GM06990 (cell line): Measurements from ENCODE around the gene COL25A1.

Experiments
- DNase-seq: peaks from one replicate; pipeline ENCODE4 v3.0.0-alpha.2; 2011; ENCODE audit not compliant: insufficient read length; ENCODE audit errors: extremely low read depth
- H3K27me3 ChIP-seq: replicated peaks from 2 replicates; pipeline ENCODE4 v1.6.0; 2011; ENCODE audit warnings: low read length; ENCODE audit not compliant: control insufficient read depth, insufficient read depth
- H3K36me3 ChIP-seq: 2 replicates; pipeline ENCODE4 v1.5.1; 2011; ENCODE audit warnings: low read length; ENCODE audit not compliant: control insufficient read depth, insufficient read depth
- H3K4me3 ChIP-seq: replicated peaks from 2 replicates; pipeline ENCODE4 v1.5.1; 2011; ENCODE audit warnings: low read depth, mild to moderate bottlenecking, control low read depth, low read length
- TF ChIP-seq, protein P1 (sequence below): IDR thresholded peaks from 2 replicates; pipeline ENCODE4 v1.5.1; 2011; ENCODE audit warnings: low read length, control low read depth, mild to moderate bottlenecking, inconsistent platforms; ENCODE audit not compliant: insufficient read depth, poor library complexity, severe bottlenecking

The COL25A1 gene

DNA sequence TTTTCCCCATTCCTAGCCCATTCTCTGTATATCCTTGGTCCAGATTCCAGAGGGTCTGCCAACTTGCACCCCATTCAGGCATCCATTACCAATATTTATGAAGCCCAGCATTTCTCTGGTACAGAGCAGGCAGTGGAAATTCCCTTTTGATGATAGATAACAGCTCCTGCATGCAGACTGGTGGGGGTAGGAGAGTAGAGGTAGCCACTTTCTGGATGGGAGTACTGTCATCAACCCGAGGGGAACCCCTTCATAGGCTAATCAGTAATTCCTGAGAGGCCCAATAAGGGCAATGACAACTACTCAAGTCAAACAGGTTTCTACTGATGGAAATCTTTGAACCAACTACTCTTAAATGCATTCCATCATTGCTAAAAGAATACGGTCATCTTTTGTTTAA lies 63.7 kb downstream of the COL25A1 start:
- Histone ChIP-seq H3K27me3 (no peaks in the 10 kb centered on the region), H3K4me3 (no peak overlapping the region), H3K36me3 (no peaks in the 10 kb centered on the region)
- no peak for DNase-seq
- TF ChIP-seq, protein P1, sequence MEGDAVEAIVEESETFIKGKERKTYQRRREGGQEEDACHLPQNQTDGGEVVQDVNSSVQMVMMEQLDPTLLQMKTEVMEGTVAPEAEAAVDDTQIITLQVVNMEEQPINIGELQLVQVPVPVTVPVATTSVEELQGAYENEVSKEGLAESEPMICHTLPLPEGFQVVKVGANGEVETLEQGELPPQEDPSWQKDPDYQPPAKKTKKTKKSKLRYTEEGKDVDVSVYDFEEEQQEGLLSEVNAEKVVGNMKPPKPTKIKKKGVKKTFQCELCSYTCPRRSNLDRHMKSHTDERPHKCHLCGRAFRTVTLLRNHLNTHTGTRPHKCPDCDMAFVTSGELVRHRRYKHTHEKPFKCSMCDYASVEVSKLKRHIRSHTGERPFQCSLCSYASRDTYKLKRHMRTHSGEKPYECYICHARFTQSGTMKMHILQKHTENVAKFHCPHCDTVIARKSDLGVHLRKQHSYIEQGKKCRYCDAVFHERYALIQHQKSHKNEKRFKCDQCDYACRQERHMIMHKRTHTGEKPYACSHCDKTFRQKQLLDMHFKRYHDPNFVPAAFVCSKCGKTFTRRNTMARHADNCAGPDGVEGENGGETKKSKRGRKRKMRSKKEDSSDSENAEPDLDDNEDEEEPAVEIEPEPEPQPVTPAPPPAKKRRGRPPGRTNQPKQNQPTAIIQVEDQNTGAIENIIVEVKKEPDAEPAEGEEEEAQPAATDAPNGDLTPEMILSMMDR, result no peak

DNA sequence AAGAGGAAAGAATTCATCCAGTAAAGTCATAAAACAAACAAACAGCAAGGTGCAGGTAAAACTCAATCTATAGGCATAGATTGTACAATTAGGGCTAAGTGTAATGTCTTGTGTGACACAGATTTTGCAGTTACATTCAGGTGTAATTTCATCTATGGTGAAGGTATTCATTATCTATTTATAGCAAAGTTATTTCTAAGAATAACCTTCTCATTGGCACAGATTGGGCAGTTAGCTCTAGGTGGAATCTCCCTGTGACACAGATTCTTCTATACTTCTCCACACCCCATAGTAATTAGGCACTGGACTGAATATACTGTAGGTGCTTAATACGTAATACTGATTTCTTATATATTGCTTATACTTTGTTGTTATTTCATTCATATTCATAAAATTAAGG lies 66.8 kb downstream of the COL25A1 start:
- no peak for DNase-seq
- TF ChIP-seq, protein P1, result no peak
- Histone ChIP-seq H3K36me3 (no peaks in the 10 kb centered on the region), H3K4me3 (no peak overlapping the region), H3K27me3 (no peaks in the 10 kb centered on the region)

DNA sequence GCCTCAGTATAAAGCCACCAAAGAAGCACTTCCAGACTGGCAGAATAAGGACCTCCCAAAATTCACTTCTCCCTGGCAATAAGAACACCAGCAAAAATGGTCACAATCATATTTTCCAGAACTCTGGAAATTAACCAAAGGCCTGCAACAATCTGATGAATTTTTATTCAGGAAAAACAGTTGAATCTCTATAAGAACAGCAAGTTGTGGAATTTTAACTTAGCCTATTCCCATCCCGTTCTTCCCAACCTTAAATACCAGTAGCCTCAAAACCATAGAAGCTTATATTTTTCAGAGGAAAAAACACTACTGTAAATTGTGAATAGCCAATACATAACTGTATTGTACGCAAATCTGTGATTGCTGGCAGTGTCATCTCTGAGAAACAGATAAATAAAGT lies 67.9 kb downstream of the COL25A1 start:
- TF ChIP-seq, protein P1, result no peak
- no peak for DNase-seq

DNA sequence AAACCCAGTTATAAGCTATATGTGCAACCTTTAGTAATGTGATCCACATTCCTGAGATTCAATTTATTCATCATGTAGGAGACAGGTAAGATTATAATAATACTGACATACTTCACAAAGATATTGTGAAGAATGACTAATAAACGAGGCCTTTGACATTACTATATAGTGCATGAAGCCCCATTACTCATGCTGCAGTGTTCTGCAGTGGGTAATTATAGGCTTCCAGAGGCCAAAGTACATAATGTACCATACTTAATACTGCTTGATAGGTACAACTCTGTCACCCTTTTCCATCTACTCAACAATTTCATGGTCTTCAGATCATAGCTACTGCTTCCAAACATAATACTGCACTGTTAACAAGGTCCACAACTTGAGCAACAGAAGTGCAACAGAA lies 68.9 kb downstream of the COL25A1 start:
- Histone ChIP-seq H3K36me3 (no peaks in the 10 kb centered on the region), H3K4me3 (no peak overlapping the region), H3K27me3 (no peaks in the 10 kb centered on the region)
- TF ChIP-seq, protein P1, result no peak
- no peak for DNase-seq

More for the DNA sequence above, 67.9 kb downstream of the COL25A1 start:
- no peak overlapping the region for H3K4me3 ChIP-seq
- H3K36me3 ChIP-seq, result no peaks in the 10 kb centered on the region
- no peaks in the 10 kb centered on the region for H3K27me3 ChIP-seq

DNA sequence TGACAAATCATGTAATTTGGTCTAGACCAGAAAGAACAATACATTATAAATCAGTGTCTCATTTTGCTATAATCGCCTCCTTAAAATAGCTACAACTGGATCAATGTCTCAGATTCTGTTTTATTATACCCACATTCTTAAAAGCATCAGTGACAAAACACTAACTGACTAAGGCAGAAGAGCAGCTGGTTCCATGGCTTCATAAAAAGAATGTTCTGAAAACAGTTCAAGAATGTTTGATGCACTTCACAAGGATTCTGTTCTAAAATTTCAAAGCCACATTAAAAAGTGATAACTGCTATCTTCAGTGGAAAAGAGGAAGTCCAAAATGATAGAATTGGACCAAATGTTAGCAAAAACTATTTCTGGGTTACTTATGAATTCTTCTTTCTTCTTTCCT lies 69.8 kb downstream of the COL25A1 start:
- TF ChIP-seq, protein P1, result no peak
- H3K36me3 ChIP-seq, result no peaks in the 10 kb centered on the region
- no peak for DNase-seq
- H3K27me3 ChIP-seq, result no peaks in the 10 kb centered on the region
- no peak overlapping the region for H3K4me3 ChIP-seq

DNA sequence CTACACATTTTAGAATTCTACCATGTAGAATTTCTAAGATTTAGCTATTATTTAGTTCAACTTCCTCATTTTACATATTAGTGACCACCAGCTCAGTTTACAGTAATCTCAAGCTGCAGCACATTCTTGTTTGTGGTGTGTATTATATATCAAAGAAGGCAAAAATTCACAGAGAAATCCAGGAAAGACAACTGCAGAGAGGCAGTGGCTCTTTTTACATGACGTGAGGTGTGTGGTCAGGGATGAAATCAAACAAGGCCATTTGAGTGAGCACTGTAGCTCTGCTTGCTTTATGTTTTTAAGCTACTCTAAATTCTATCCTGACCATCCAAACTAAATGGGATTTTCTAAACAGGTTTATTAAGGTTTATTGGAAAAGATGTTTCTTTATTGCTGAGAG lies 71.1 kb downstream of the COL25A1 start:
- DNase-seq, result no peak
- no peaks in the 10 kb centered on the region for H3K36me3 ChIP-seq
- TF ChIP-seq, protein P1, result no peak
- no peak overlapping the region for H3K4me3 ChIP-seq
- H3K27me3 ChIP-seq, result no peaks in the 10 kb centered on the region
